DOHH2 (cell line): ENCODE results near the gene VASP.

Source experiments
- H3F3A ChIP-seq: fragments of 200-600 bp; sonication (generic), shearing (Covaris generic); 2 replicates; pipeline ENCODE4 v1.6.0; 2016; ENCODE audit warnings: antibody characterized with exemption, mild to moderate bottlenecking; ENCODE audit not compliant: control insufficient read depth, insufficient read depth
- H3K27ac ChIP-seq: fragments of 200-600 bp; sonication (generic); 2 replicates; pipeline ENCODE4 v1.5.1; 2014; ENCODE audit warnings: low read depth, mild to moderate bottlenecking, low read length, moderate library complexity
- H3K27me3 ChIP-seq: fragments of 200-600 bp; sonication (generic); 2 replicates; pipeline ENCODE4 v1.6.1; 2014; ENCODE audit warnings: mild to moderate bottlenecking, low read length, mixed read lengths; ENCODE audit not compliant: control insufficient read depth
- H3K36me3 ChIP-seq: fragments of 200-600 bp; sonication (generic); 2 replicates; pipeline ENCODE4 v1.6.1; 2014; ENCODE audit warnings: mild to moderate bottlenecking, low read length, moderate library complexity, mixed read lengths; ENCODE audit not compliant: control insufficient read depth
- H3K4me1 ChIP-seq: fragments of 200-600 bp; sonication (generic); 2 replicates; pipeline ENCODE4 v1.6.1; 2014; ENCODE audit warnings: mild to moderate bottlenecking, low read length, mixed read lengths; ENCODE audit not compliant: control insufficient read depth
- H3K4me2 ChIP-seq: fragments of 200-600 bp; sonication (generic); 2 replicates; pipeline ENCODE4 v1.6.0; 2014; ENCODE audit warnings: mild to moderate bottlenecking, low read length, moderate library complexity
- H3K4me3 ChIP-seq: fragments of 200-600 bp; sonication (generic); 2 replicates; pipeline ENCODE4 v1.5.1; 2014; ENCODE audit warnings: mild to moderate bottlenecking, low read length, mixed read lengths
- H3K79me2 ChIP-seq: fragments of 200-600 bp; sonication (generic); 2 replicates; pipeline ENCODE4 v1.6.1; 2014; ENCODE audit warnings: mild to moderate bottlenecking, low read length, mixed read lengths; ENCODE audit not compliant: control insufficient read depth
- H3K9me2 ChIP-seq: fragments of 200-600 bp; sonication (generic); replicated peaks from 2 replicates; pipeline ENCODE4 v1.6.1; 2014; ENCODE audit warnings: mild to moderate bottlenecking, low read length, mixed read lengths; ENCODE audit not compliant: control insufficient read depth
- H3K9me3 ChIP-seq: fragments of 200-600 bp; sonication (generic); 2 replicates; pipeline ENCODE4 v1.6.1; 2014; ENCODE audit warnings: antibody characterized with exemption, low read length, mixed read lengths; ENCODE audit not compliant: control insufficient read depth, insufficient read depth
- H4K20me1 ChIP-seq: fragments of 200-600 bp; sonication (generic); 2 replicates; pipeline ENCODE4 v1.6.0; 2014; ENCODE audit warnings: low read depth, mild to moderate bottlenecking, antibody characterized with exemption, low read length, moderate library complexity; ENCODE audit not compliant: control insufficient read depth, insufficient read depth
- EZH2phosphoT487 ChIP-seq: fragments of 200-600 bp; sonication (generic); IDR thresholded peaks from 2 replicates; pipeline ENCODE4 v1.6.1; 2017; ENCODE audit warnings: borderline replicate concordance, mild to moderate bottlenecking, antibody characterized with exemption, low read length, moderate library complexity, mixed read lengths
- TF ChIP-seq, protein P1 (sequence below): fragments of 200-600 bp; sonication (generic); IDR thresholded peaks from one replicate; pipeline ENCODE4 v1.5.1; 2014; ENCODE audit warnings: antibody characterized with exemption, mild to moderate bottlenecking, low read depth, low read length; ENCODE audit not compliant: poor library complexity, severe bottlenecking

VASP gene

GRCh38 chr19:45464852-45465441 is 42.3 kb upstream of the VASP start:
- Histone ChIP-seq H3K4me1 (peaks cover 49% of the 10 kb centered on the region), H3K36me3 (no peaks in the 10 kb centered on the region), H3K27me3 (0 out of 2 replicates have a peak, but pooled peaks cover 3% of the 10 kb centered on the region), H3F3A (peaks cover 14% of the 10 kb centered on the region; the same call in 1 of the 2 replicates), H3K9me2 (no peaks in the 10 kb centered on the region), H3K9me3 (no peaks in the 10 kb centered on the region), H3K4me3 (no peak overlapping the region), H3K4me2 (peak overlapping the region; percentile 14; the same call in 1 of the 2 replicates), H3K79me2 (peaks cover 6% of the 10 kb centered on the region), H4K20me1 (no peaks in the 10 kb centered on the region), H3K27ac (no peak overlapping the region)
- TF ChIP-seq, protein P1, sequence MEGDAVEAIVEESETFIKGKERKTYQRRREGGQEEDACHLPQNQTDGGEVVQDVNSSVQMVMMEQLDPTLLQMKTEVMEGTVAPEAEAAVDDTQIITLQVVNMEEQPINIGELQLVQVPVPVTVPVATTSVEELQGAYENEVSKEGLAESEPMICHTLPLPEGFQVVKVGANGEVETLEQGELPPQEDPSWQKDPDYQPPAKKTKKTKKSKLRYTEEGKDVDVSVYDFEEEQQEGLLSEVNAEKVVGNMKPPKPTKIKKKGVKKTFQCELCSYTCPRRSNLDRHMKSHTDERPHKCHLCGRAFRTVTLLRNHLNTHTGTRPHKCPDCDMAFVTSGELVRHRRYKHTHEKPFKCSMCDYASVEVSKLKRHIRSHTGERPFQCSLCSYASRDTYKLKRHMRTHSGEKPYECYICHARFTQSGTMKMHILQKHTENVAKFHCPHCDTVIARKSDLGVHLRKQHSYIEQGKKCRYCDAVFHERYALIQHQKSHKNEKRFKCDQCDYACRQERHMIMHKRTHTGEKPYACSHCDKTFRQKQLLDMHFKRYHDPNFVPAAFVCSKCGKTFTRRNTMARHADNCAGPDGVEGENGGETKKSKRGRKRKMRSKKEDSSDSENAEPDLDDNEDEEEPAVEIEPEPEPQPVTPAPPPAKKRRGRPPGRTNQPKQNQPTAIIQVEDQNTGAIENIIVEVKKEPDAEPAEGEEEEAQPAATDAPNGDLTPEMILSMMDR, result no peak
- no peak for TF ChIP-seq EZH2phosphoT487

DNA sequence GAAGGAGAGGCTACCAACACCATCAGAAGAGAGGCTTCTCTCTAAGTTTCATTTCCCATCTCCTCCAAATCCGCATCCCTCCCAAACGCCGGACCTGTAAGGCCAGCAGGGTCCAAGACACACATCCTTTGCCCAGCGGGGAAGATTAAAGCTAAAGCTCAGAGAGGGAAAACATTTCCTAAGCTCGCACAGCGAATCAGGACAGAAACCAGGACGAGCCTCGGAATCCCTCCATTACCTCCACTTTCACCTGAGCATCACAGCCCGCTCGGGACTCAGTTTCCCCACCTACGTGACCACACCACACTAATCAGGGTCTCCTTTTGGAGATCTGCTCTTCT is 40.2 kb upstream of the VASP start:
- Histone ChIP-seq H3F3A (peaks cover 10% of the 10 kb centered on the region; the same call in 1 of the 2 replicates), H4K20me1 (no peaks in the 10 kb centered on the region), H3K4me2 (peak overlapping the region; percentile 87), H3K36me3 (no peaks in the 10 kb centered on the region), H3K27me3 (peaks cover 8% of the 10 kb centered on the region; the same call in 1 of the 2 replicates), H3K27ac (no peak overlapping the region), H3K79me2 (peaks cover 6% of the 10 kb centered on the region), H3K9me3 (no peaks in the 10 kb centered on the region), H3K4me1 (peaks cover 38% of the 10 kb centered on the region), H3K9me2 (no peaks in the 10 kb centered on the region), H3K4me3 (peak overlapping the region; percentile 81)
- no peak for TF ChIP-seq EZH2phosphoT487
- TF ChIP-seq, protein P1, result no peak

DNA sequence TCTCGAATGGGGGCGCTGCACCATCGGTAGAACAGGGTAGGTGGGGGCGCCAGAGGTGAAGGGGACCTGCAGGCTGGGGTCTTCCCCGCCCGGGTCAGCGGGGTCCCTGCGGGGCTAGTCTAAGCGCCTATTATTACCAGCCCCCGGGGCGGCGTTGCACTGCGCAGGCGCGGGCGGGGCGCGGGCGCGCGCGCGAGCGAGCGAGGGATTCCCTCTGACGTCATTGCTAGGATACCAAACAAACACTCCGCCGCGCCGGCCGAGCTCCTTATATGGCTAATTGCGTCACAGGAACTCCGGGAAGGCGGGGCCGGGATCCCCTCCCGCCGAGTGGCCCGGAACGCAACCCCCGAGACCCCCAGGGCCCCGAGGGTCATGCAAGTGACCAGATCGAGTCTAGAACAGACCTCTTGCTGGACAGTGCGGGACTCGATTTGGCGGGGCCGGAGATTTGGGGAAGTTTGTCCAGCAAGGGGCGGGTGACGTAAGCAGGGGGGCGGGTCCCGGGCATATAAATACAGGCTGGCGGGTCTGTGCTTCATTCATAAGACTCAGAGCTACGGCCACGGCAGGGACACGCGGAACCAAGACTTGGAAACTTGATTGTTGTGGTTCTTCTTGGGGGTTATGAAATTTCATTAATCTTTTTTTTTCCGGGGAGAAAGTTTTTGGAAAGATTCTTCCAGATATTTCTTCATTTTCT is 39.7 kb upstream of the VASP start, which contains the start of gene FOSB:
FOSB (plus strand) TSS at position 541 of the 703 bp plus-strand sequence. CDS start 591 bp downstream, outside the sequence.
- TF ChIP-seq EZH2phosphoT487, result no peak
- TF ChIP-seq, protein P1, result peak; percentile 25
- peak within 1 kb of the TSS; percentile 81 for H3K4me3 ChIP-seq
- peaks cover 33% of the 10 kb centered on the region for H3K4me1 ChIP-seq
- H3F3A ChIP-seq, result peaks cover 9% of the 10 kb centered on the region; the same call in 1 of the 2 replicates
- no peaks in the 10 kb centered on the region for H3K36me3 ChIP-seq
- no peaks in the 10 kb centered on the region for H3K9me3 ChIP-seq
- peaks cover 6% of the 10 kb centered on the region for H3K79me2 ChIP-seq
- H3K4me2 ChIP-seq, result peak within 1 kb of the TSS; percentile 87
- H3K27ac ChIP-seq, result peak within 1 kb of the TSS; percentile 46
- H4K20me1 ChIP-seq, result no peaks in the 10 kb centered on the region
- H3K9me2 ChIP-seq, result no peaks in the 10 kb centered on the region
- peaks cover 14% of the 10 kb centered on the region for H3K27me3 ChIP-seq
